Mucosa of gallbladder (tissue), 1 donor: ENCODE results near the gene MYLK. TPM values are rescaled to one million over a fixed set of nuclear protein-coding genes. Genes with fewer than 3 reads are reported as not detected.

Experiments
- total RNA-seq: library from RNA; stranded (reverse); gene quantifications from one replicate; pipeline ENCODE4 v1.2.1, GENCODE V29; 2021
- donor health status: DM: no; HTN: no; CAD: no.

Gene MYLK
- total RNA-seq, 1 donor from 2014 or later, result 671 TPM

Other genes with a start within 250 kb of the MYLK start
- gene CCDC14, start 76.9 kb upstream of the MYLK start, total RNA-seq, result 34.8 TPM
- gene ROPN1, start 107.8 kb upstream of the MYLK start, total RNA-seq, result not detected
- gene KALRN, start 149.0 kb upstream of the MYLK start, total RNA-seq, result 69.0 TPM